HepG2 (cell line): ENCODE results near the gene ACSL3. TPM values are rescaled to one million over a fixed set of nuclear protein-coding genes. Genes with fewer than 3 reads are reported as not detected.

ENCODE experiments used
- ATF4 ChIP-seq, 2 experiments: fragments of 450-650 bp in 1 of 2; sonication (generic) in 1 of 2; formaldehyde crosslinking; IDR thresholded peaks; 2 replicates each; pipeline versions ENCODE4 v1.5.0 to v1.8.0; 2020 to 2022; ENCODE audit warnings: mild to moderate bottlenecking in 1 of 2, missing genetic modification reagents in 1 of 2
- ATRX ChIP-seq: sonication (generic); formaldehyde crosslinking; IDR thresholded peaks from 2 replicates; pipeline ENCODE4 v1.4.0; 2020; ENCODE audit warnings: missing genetic modification reagents, borderline replicate concordance
- CSRNP1 ChIP-seq: sonication (generic); formaldehyde crosslinking; IDR thresholded peaks from 2 replicates; pipeline ENCODE4 v1.8.1; 2023; ENCODE audit warnings: mild to moderate bottlenecking, missing genetic modification reagents
- DMTF1 ChIP-seq: sonication (generic); formaldehyde crosslinking; IDR thresholded peaks from 2 replicates; pipeline ENCODE4 v1.4.0; 2020; ENCODE audit warnings: mild to moderate bottlenecking, missing genetic modification reagents
- DPF2 ChIP-seq: sonication (generic); formaldehyde crosslinking; IDR thresholded peaks from 2 replicates; pipeline ENCODE4 v1.4.0; 2020; ENCODE audit warnings: mild to moderate bottlenecking, low read depth, missing genetic modification reagents, borderline replicate concordance
- ELF4 ChIP-seq: sonication (generic); formaldehyde crosslinking; IDR thresholded peaks from 2 replicates; pipeline ENCODE4 v1.5.0; 2020; ENCODE audit warnings: missing genetic modification reagents, mild to moderate bottlenecking, moderate library complexity, borderline replicate concordance
- HOXA5 ChIP-seq: sonication (generic); formaldehyde crosslinking; IDR thresholded peaks from 2 replicates; pipeline ENCODE4 v1.4.0; 2020; ENCODE audit warnings: missing genetic modification reagents
- MYNN ChIP-seq: sonication (generic); formaldehyde crosslinking; IDR thresholded peaks from 2 replicates; pipeline ENCODE4 v1.4.0; 2020; ENCODE audit warnings: mild to moderate bottlenecking, low read depth, missing genetic modification reagents
- NR2F6 ChIP-seq, 2 experiments: IDR thresholded peaks; 2 replicates each; pipeline ENCODE4 v1.6.1; 2016; ENCODE audit warnings: antibody characterized with exemption in 1 of 2, mild to moderate bottlenecking in 1 of 2
- PCBP1 ChIP-seq: fragments of 200-400 bp; formaldehyde crosslinking; IDR thresholded peaks from 2 replicates; pipeline ENCODE4 v1.6.1; 2017; ENCODE audit warnings: mild to moderate bottlenecking, low read depth, low read length, borderline replicate concordance
- PHF5A ChIP-seq: IDR thresholded peaks from one replicate; pipeline ENCODE4 v1.6.1; 2018; ENCODE audit warnings: low read depth, missing genetic modification reagents; ENCODE audit not compliant: unreplicated experiment
- POGZ ChIP-seq: sonication (generic); formaldehyde crosslinking; IDR thresholded peaks from 2 replicates; pipeline ENCODE4 v1.4.0; 2020; ENCODE audit warnings: mild to moderate bottlenecking, missing genetic modification reagents
- SIX1 ChIP-seq: sonication (generic); formaldehyde crosslinking; IDR thresholded peaks from 2 replicates; pipeline ENCODE4 v1.4.0; 2020; ENCODE audit warnings: missing genetic modification reagents, borderline replicate concordance
- SKI ChIP-seq: fragments of 450-650 bp; IDR thresholded peaks from one replicate; pipeline ENCODE4 v1.6.1; 2018; ENCODE audit warnings: mild to moderate bottlenecking; ENCODE audit not compliant: partially characterized antibody
- SMYD3 ChIP-seq: sonication (generic); formaldehyde crosslinking; IDR thresholded peaks from 2 replicates; pipeline ENCODE4 v1.8.1; 2023; ENCODE audit warnings: mild to moderate bottlenecking, missing genetic modification reagents
- TGIF2 ChIP-seq: IDR thresholded peaks from 2 replicates; pipeline ENCODE4 v1.6.1; 2016; ENCODE audit warnings: control low read depth, missing compliant biosample characterization
- ZBTB46 ChIP-seq: sonication (generic); formaldehyde crosslinking; IDR thresholded peaks from 2 replicates; pipeline ENCODE4 v1.4.0; 2020; ENCODE audit warnings: mild to moderate bottlenecking, missing genetic modification reagents, borderline replicate concordance
- ZNF530 ChIP-seq: sonication (generic); formaldehyde crosslinking; IDR thresholded peaks from 2 replicates; pipeline ENCODE4 v1.5.0; 2020; ENCODE audit warnings: low read depth, mild to moderate bottlenecking, missing genetic modification reagents
- ZUFSP ChIP-seq: sonication (generic); formaldehyde crosslinking; IDR thresholded peaks from 2 replicates; pipeline ENCODE4 v1.9.0; 2021; ENCODE audit warnings: missing genetic modification reagents, mild to moderate bottlenecking, borderline replicate concordance
- polyA plus RNA-seq, 8 experiments: library from polyadenylated mRNA; depleted of rRNA in 3 of 8; stranded (reverse) in 7 of 8; unstranded in 1 of 8; fragments of >200 nt; fragmentation: Illumina TruSeq in 4 of 8; extraction: Trizol in 4 of 8; gene quantifications; 2 replicates each; pipeline versions ENCODE4 v1.2.1 to v1.2.3, GENCODE V29; 2011 to 2016; ENCODE audit warnings: low read depth in 4 of 8, missing spikeins in 1 of 8, mixed read lengths in 1 of 8; ENCODE audit not compliant: insufficient read depth in 1 of 8
- total RNA-seq, 5 experiments: library from RNA; depleted of rRNA; stranded (reverse); fragments of >200 nt; fragmentation: Illumina TruSeq; extraction: Trizol; gene quantifications; 2 replicates each; pipeline ENCODE4 v1.2.3, GENCODE V29; 2016; ENCODE audit warnings: low read depth in 1 of 5

ACSL3 gene
- total and polyA plus RNA-seq, 2 of the 13 experiments (the other 11 are each of a cell fraction or from before 2014, with no cell fraction given), result 305 to 365 TPM

GRCh38 chr2:222842491-222843174 lies 18.2 kb upstream of the ACSL3 start (continued):
- TF ChIP-seq POGZ (CRISPR knock-in tag), result peak; percentile 57
- no peak for TF ChIP-seq ATRX
- peak; percentile 71 for TF ChIP-seq NR2F6 (IDR thresholded peaks at IDR 0.05)
- TF ChIP-seq NR2F6 (CRISPR knock-in tag; IDR thresholded peaks at IDR 0.05), result peak; percentile 79
- no peak for TF ChIP-seq PCBP1
- 0 out of 2 replicates have a peak, but pooled peaks have one; percentile 19 for TF ChIP-seq SMYD3
- no peak for TF ChIP-seq DMTF1 (CRISPR knock-in tag)
- TF ChIP-seq PHF5A (CRISPR knock-in tag), result peak; percentile 65
- TF ChIP-seq ATF4 (CRISPR knock-in tag; IDR thresholded peaks at IDR 0.05), result peak in 1 of 2 experiments; percentile 88; a peak in 2 of 4 replicates
- peak; percentile 36; the same call in 1 of the 2 replicates for TF ChIP-seq CSRNP1 (CRISPR knock-in tag)
- TF ChIP-seq ZUFSP (CRISPR knock-in tag), result no peak
- TF ChIP-seq DPF2 (CRISPR knock-in tag), result peak; percentile 59; the same call in 1 of the 2 replicates
- TF ChIP-seq SKI, result peak; percentile 51
- peak; percentile 66; the same call in 1 of the 2 replicates for TF ChIP-seq ELF4 (CRISPR knock-in tag)
- no peak for TF ChIP-seq ZBTB46 (CRISPR knock-in tag)
- 0 out of 2 replicates have a peak, but pooled peaks have one; percentile 50 for TF ChIP-seq HOXA5 (CRISPR knock-in tag)
- TF ChIP-seq ZNF530, result no peak
- TF ChIP-seq TGIF2 (CRISPR knock-in tag), result no peak
- TF ChIP-seq SIX1 (CRISPR knock-in tag), result peak; percentile 95
- no peak for TF ChIP-seq MYNN (CRISPR knock-in tag)
